ENCODE measurements around the gene OMP. TPM values are rescaled to one million over a fixed set of nuclear protein-coding genes. Genes with fewer than 3 reads are reported as not detected.

OMP gene
- total and polyA plus RNA-seq, 2 of the 13 experiments (the other 11 are each of a cell fraction or from before 2014, with no cell fraction given): not detected

GRCh38 chr11:77055913-77056312 is 46.7 kb upstream of the OMP start (continued):
- no peak for TF ChIP-seq ZFP91 (CRISPR knock-in tag; IDR thresholded peaks at IDR 0.05; ENCODE audit: borderline replicate concordance)
- no peak for TF ChIP-seq ARNT2 (CRISPR knock-in tag; IDR thresholded peaks at IDR 0.05; ENCODE audit: low read depth)
- TF ChIP-seq ZMYM4 (CRISPR knock-in tag; IDR thresholded peaks at IDR 0.05): no peak
- TF ChIP-seq NFKB2 (CRISPR knock-in tag; IDR thresholded peaks at IDR 0.05; ENCODE audit: borderline replicate concordance): no peak

DNA sequence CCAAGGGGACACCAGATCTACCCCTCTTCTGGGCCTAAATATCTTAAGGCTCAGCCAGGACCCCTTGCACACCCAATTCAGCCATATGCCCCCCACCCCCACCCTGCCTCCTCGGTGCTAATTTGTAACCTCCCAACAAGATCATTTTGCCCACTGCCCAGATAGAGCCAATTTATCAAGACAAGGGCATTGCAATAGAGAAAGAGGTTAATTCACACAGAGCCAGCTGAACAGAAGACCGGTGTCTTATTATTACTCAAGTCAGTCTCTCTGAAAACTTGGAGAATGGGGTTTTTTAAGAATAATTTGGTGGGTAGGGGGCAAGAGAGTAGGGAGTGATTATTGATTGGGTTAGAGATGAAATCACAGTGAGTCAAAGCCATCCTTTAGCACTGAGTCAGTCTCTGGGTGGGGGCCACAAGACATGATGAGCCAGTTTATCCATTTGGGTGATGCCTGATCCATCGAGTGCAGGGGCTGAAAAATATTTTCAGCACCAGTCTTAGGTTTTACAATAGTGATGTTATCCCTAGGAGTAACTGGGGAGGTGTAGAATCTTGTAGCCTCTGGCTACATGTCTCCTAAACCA is 45.7 kb upstream of the OMP start:
- intact Hi-C loops (cut with micrococcal nuclease; ENCODE audit: unreplicated experiment) (no loop called here), in situ Hi-C loops (cut with HindIII; ENCODE audit: extremely low pct_ligation_motif_present, low pct_unique_long_range_greater_than_20kb) (no loop called here)
- peaks cover 18% of the 10 kb centered on the region for H3K4me1 ChIP-seq (ENCODE audit: insufficient read depth, low read length)
- H4K20me1 ChIP-seq (ENCODE audit: insufficient read depth, low read length): no peaks in the 10 kb centered on the region
- 25% methylated on average over 3 of the region's 3 CpGs for WGBS (ENCODE audit: low lambda C conversion rate)
- H3K9ac ChIP-seq (ENCODE audit: insufficient read depth, low read depth, low read length): no peak overlapping the region
- peaks cover 1 to 13% of the 10 kb centered on the region in 2 experiments; a peak in 2 of 5 replicates for H3K27me3 ChIP-seq (ENCODE audit: control insufficient read depth in 1 of 2, insufficient read depth in 2 of 2, low read length in 2 of 2)
- POLR2A ChIA-PET: no interaction called here
- H3K9me3 ChIP-seq (ENCODE audit: low read length): peaks cover 24% of the 10 kb centered on the region
- FAIRE-seq (no peak), ATAC-seq (no peak), DNase-seq (ENCODE audit: low spot score) (no peak)
- no peak overlapping the region for H3K4me3 ChIP-seq (replicated peaks in 1 of 3; ENCODE audit: insufficient read depth in 1 of 3, low read depth in 2 of 3, low read length in 3 of 3)
- no peak overlapping the region for H3K4me2 ChIP-seq (ENCODE audit: low read depth, low read length)
- no peaks in the 10 kb centered on the region for H3K36me3 ChIP-seq (replicated peaks in 1 of 2; ENCODE audit: control insufficient read depth in 1 of 2, insufficient read depth in 2 of 2, low read length in 2 of 2)
- no peak for TF ChIP-seq GABPA (IDR thresholded peaks at IDR 0.05; ENCODE audit: low read depth, low read length)
- TF ChIP-seq GABPA (CRISPR knock-in tag; IDR thresholded peaks at IDR 0.05; ENCODE audit: low read depth): no peak
- no peak for TF ChIP-seq NFYC (CRISPR knock-in tag; IDR thresholded peaks at IDR 0.05)
- TF ChIP-seq KDM5A (IDR thresholded peaks at IDR 0.05; ENCODE audit: borderline replicate concordance, low read length): 0 out of 2 replicates have a peak, but pooled peaks have one; percentile 32
- no peak overlapping the region for H3K27ac ChIP-seq (ENCODE audit: extremely low read length, insufficient read depth, low read length)
- H3K79me2 ChIP-seq (ENCODE audit: insufficient read depth, low read length): no peaks in the 10 kb centered on the region
- BruUV-seq (replicated peaks): no TSS peak
- no peak overlapping the region for H2AFZ ChIP-seq (ENCODE audit: low read length)
- CTCF ChIA-PET (ENCODE audit: low intra/inter-chr PET ratio, low total read pairs): no interaction called here

Measured in HepG2 (cell line).